Right atrium auricular region (tissue), 2 donors: ENCODE measurements around the gene MICAL3. TPM values are rescaled to one million over a fixed set of nuclear protein-coding genes. Genes with fewer than 3 reads are reported as not detected.
"Not testable (repeated sequence)": the region's sequence is repeated elsewhere in the genome, so short reads cannot be mapped to it uniquely, and the experiment has no call there.

Source experiments
- DNase-seq: peaks from one replicate; pipeline ENCODE4 v3.0.0-alpha.2; 2019; ENCODE audit warnings: low spot score
- H3K27ac ChIP-seq, 2 donors: fragments of 200-600 bp; sonication (generic); 1 replicate in 1 of 2; 2 replicates in 1 of 2; pipeline ENCODE4 v1.5.1; 2016 to 2019
- H3K27me3 ChIP-seq, 2 donors: fragments of 200-600 bp; sonication (generic); one replicate each; pipeline versions ENCODE4 v1.5.1 to v1.6.0; 2017 to 2019
- H3K36me3 ChIP-seq: fragments of 200-600 bp; sonication (generic); one replicate; pipeline ENCODE4 v1.5.1; 2016
- H3K4me1 ChIP-seq, 2 donors: fragments of 200-600 bp; sonication (generic); one replicate each; pipeline versions ENCODE4 v1.5.1 to v1.6.0; 2017 to 2019
- H3K4me3 ChIP-seq, 2 donors: fragments of 200-600 bp; sonication (generic); 1 replicate in 1 of 2; 2 replicates in 1 of 2; pipeline ENCODE4 v1.5.1; 2017 to 2019; ENCODE audit warnings: mild to moderate bottlenecking in 1 of 2, moderate library complexity in 1 of 2
- H3K9me3 ChIP-seq, 2 donors: fragments of 200-600 bp; sonication (generic); one replicate each; pipeline ENCODE4 v1.5.1; 2019
- CTCF ChIP-seq, 2 donors: fragments of 200-600 bp; sonication (generic); IDR thresholded peaks; one replicate each; pipeline ENCODE4 v1.5.1; 2019; ENCODE audit warnings: antibody characterized with exemption in 2 of 2
- total RNA-seq, 2 donors: library from RNA; depleted of rRNA; stranded (reverse); fragments of >200 nt; gene quantifications; one replicate each; pipeline ENCODE4 v1.1.0, GENCODE V29; 2016

Gene MICAL3
- total RNA-seq, 2 donors from 2014 or later = 42.5 to 45.1 TPM

- H3K4me1 ChIP-seq = peaks cover 0 to 24% of the 10 kb centered on the region in 2 donors
- H3K9me3 ChIP-seq = no peaks in the 10 kb centered on the region
- no peak overlapping the region for H3K4me3 ChIP-seq
- peak overlapping the region; percentile 62 to 86 for H3K27ac ChIP-seq
- H3K27me3 ChIP-seq = no peaks in the 10 kb centered on the region
- no peaks in the 10 kb centered on the region for H3K36me3 ChIP-seq
- no peak for TF ChIP-seq CTCF (IDR thresholded peaks at IDR 0.05)
- DNase-seq = no peak
Observed at GRCh38 chr22:18066181-18066859, 42.0 kb upstream of the MICAL3 start.

DNA sequence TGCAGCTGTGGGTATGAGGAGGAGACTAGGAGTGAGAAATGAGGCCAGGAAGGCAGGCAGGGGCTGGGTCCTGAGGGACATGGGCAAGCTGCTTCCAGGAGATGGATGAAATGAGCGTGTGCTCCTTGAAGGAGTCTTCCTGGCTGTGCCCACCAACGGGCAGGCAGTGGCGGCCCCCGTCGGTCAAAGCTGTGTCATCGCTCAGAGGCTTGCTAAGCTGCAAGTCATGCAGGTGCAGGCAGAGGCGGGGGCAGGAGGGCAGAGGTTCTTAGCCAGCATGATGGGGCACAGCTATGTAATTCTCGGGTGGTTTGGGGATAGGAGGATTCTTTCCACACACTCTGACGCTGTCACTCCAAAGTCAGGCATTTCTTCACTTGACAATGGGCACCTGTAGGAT lies 40.9 kb upstream of the MICAL3 start:
- H3K4me1 ChIP-seq = peaks cover 0 to 31% of the 10 kb centered on the region in 2 donors
- no peak for TF ChIP-seq CTCF (IDR thresholded peaks at IDR 0.05)

DNA sequence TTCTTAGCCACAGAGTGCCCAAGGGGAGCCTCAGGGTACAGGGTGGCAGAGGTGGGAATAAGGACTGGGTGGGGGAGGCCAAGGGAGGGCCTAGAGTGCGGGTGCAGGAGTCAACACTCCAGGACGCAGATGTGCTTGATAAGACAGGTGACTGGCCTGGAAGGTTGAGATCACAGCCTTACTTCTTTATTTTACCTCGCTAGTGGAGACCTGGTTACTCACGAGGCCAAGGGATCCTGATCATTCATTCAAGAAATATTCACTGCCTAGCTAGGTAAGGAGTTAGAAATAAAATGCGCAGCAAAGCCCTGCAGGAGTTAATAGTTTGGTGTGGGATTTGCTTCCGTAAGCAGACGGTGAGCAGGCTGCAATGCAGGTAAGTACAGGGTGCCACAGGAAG lies 40.3 kb upstream of the MICAL3 start:
- H3K4me1 ChIP-seq = peaks cover 0 to 31% of the 10 kb centered on the region in 2 donors
- no peaks in the 10 kb centered on the region for H3K9me3 ChIP-seq
- no peak overlapping the region for H3K4me3 ChIP-seq
- no peak for DNase-seq
- H3K36me3 ChIP-seq = no peaks in the 10 kb centered on the region
- TF ChIP-seq CTCF (IDR thresholded peaks at IDR 0.05) = no peak
- H3K27ac ChIP-seq = no peak overlapping the region
- H3K27me3 ChIP-seq = no peaks in the 10 kb centered on the region

More for the DNA sequence above, 40.9 kb upstream of the MICAL3 start:
- DNase-seq = no peak
- Histone ChIP-seq H3K27me3 (no peaks in the 10 kb centered on the region), H3K9me3 (no peaks in the 10 kb centered on the region), H3K4me3 (no peak overlapping the region), H3K36me3 (no peaks in the 10 kb centered on the region), H3K27ac (no peak overlapping the region)

DNA sequence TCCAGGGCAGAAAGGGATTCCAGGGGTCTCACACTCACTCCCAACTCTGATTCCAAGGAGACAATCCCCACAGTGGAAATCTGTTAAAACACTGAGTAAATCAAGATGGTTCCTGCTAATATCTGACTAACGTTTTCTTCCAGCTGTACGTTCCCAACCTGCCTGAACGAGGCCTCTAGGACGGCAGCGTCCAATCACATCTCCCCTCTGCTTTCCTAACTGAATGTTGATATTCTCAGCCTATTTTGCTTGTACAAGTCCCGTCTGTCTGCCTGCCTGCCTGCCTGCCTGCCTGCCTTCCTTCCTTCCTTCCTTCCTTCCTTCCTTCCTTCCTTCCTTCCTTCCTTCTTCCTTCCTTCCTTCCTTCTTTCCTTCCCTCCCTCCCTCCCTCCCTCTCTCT lies 39.4 kb upstream of the MICAL3 start:
- not testable (repeated sequence) for H3K4me3 ChIP-seq, H3K36me3 ChIP-seq, H3K27me3 ChIP-seq, H3K27ac ChIP-seq, DNase-seq, H3K9me3 ChIP-seq
- peaks cover 0 to 30% of the 10 kb centered on the region in 2 donors for H3K4me1 ChIP-seq

DNA sequence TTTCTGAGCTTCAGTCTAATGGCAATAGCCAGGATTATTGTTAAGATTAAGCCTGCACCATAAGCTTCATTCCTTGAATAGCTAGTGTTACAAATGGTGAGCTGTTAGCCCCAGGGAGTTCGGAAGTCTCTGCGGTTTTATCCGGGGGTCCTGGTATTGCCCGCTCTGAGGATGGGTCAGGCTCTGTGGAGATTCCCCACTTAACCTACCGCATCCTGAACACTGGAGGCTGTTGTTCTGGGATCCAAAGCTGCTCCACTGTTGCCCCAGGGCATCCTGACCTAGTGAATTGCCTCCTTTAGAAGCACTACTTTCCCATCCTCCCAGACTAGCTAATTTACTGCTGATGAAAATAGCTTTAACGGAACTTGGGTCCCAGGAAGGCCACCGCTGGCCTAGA lies 38.9 kb upstream of the MICAL3 start:
- peaks cover 0 to 30% of the 10 kb centered on the region in 2 donors for H3K4me1 ChIP-seq
- H3K4me3 ChIP-seq = no peak overlapping the region
- no peaks in the 10 kb centered on the region for H3K9me3 ChIP-seq
- H3K27me3 ChIP-seq = no peaks in the 10 kb centered on the region
- H3K36me3 ChIP-seq = no peaks in the 10 kb centered on the region
- DNase-seq = no peak
- TF ChIP-seq CTCF (IDR thresholded peaks at IDR 0.05) = no peak
- H3K27ac ChIP-seq = no peak overlapping the region

DNA sequence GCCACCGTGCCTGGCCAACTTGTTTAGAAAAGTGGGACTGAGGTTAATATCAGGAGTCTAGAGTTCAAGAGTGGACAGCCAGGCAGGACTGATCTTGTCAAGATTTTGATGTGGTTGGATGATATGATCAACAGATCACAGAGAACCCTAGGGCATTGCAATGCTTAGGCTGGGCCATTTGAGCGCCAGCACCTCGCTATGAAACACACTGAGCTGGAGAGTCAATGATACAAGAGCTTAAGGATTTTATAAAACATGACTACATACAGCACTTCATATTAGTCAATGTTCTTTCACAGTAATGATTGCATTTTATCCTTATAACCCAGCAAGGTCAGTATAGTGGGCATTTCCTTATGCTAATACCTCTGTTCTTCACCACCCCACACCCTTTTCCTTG lies 38.1 kb upstream of the MICAL3 start:
- Histone ChIP-seq H3K9me3 (no peaks in the 10 kb centered on the region), H3K36me3 (no peaks in the 10 kb centered on the region), H3K27me3 (no peaks in the 10 kb centered on the region), H3K27ac (no peak overlapping the region), H3K4me1 (peaks cover 0 to 30% of the 10 kb centered on the region in 2 donors), H3K4me3 (no peak overlapping the region)
- no peak for TF ChIP-seq CTCF (IDR thresholded peaks at IDR 0.05)
- no peak for DNase-seq
